Measurements from ENCODE around the gene TBC1D14.

The TBC1D14 gene

DNA sequence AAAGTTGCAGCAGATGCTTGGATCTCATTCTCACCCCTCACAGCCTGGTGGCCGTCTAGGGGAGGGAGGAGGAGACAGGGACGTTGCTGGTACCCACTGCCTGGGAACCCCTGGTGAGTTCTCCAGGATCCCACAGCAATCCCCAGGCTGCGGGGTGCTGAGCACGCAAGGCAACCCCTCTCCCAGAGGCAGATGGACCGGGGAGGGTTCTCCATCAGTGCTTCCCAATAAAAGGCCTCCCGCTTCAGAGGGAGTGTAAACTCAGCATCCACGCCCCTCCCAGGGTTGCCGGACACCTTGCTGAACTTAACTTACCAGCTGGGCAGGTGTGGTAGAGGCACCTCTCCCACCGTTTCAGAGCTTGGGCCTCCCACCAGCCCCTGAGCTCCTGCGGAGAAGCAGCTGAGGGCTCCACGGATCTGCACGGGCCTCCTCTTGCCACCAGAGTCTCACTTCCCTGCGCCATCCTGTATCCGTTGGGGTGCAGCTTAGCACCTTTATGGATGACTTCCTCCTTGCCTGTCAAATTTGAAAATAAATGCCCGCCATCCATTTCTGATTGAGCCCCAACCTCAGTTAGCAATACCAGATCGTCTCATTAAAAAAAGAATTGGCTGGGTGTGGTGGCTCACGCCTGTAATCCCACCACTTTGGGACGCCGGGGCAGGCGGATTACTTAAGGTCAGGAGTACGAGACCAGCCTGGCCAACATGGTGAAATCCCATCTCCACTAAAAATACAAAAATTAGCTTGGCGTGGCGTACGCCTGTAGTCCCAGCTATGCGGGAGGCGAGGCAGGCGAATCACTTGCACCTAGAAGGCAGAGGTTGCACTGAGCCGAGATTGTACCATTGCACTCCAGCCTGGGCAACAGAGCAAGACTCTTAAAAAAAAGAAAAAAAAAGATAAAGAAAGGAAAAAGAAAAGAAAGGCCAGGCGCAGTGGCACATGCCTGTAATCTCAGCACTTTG, 14.8 kb upstream of the TBC1D14 start:
- Histone ChIP-seq H4K20me1 (ENCODE audit: insufficient read depth, low read length) (no peaks in the 10 kb centered on the region), H3K79me2 (ENCODE audit: low read length) (no peaks in the 10 kb centered on the region), H3K4me3 (ENCODE audit: low read length) (no peak overlapping the region), H3K27ac (ENCODE audit: low read length) (no peak overlapping the region), H3K36me3 (replicated peaks; ENCODE audit: low read depth, low read length) (peaks cover 3% of the 10 kb centered on the region), H2AFZ (ENCODE audit: low read depth, low read length) (no peak overlapping the region), H3K4me2 (ENCODE audit: low read length) (no peak overlapping the region), H3K9ac (ENCODE audit: low read length) (no peak overlapping the region), H3K27me3 (ENCODE audit: low read depth, low read length) (no peaks in the 10 kb centered on the region), H3K4me1 (ENCODE audit: low read length) (no peaks in the 10 kb centered on the region), H3K9me3 (ENCODE audit: insufficient read depth, low read length) (0 out of 2 replicates have a peak, but pooled peaks cover 8% of the 10 kb centered on the region)
- no peak for TF ChIP-seq EZH2phosphoT487 (IDR thresholded peaks at IDR 0.05; ENCODE audit: low read depth)
- TF ChIP-seq, protein P1, sequence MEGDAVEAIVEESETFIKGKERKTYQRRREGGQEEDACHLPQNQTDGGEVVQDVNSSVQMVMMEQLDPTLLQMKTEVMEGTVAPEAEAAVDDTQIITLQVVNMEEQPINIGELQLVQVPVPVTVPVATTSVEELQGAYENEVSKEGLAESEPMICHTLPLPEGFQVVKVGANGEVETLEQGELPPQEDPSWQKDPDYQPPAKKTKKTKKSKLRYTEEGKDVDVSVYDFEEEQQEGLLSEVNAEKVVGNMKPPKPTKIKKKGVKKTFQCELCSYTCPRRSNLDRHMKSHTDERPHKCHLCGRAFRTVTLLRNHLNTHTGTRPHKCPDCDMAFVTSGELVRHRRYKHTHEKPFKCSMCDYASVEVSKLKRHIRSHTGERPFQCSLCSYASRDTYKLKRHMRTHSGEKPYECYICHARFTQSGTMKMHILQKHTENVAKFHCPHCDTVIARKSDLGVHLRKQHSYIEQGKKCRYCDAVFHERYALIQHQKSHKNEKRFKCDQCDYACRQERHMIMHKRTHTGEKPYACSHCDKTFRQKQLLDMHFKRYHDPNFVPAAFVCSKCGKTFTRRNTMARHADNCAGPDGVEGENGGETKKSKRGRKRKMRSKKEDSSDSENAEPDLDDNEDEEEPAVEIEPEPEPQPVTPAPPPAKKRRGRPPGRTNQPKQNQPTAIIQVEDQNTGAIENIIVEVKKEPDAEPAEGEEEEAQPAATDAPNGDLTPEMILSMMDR (IDR thresholded peaks at IDR 0.05; ENCODE audit: low read depth, low read length): no peak

DNA sequence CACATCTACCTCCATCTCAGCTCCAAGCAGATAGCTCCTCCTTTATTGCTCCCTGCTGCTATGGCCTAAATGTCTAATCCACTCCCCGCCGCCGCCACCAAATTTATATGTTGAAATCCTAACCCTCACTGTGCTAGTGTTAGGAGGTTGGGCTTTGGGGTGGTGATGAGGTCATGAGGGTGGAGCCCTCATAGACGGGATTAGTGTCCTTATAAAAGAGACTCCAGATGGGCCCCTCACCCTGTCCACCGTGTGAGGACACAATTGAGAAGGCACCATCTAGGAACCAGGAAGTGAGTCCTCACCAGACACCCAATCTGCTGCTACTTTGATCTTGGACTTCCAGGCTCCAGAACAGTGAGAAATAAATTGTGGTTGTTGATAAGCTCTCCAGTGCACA, 13.6 kb upstream of the TBC1D14 start:
- H3K4me1 ChIP-seq (ENCODE audit: low read length): no peaks in the 10 kb centered on the region
- no peak overlapping the region for H2AFZ ChIP-seq (ENCODE audit: low read depth, low read length)
- no peaks in the 10 kb centered on the region for H3K27me3 ChIP-seq (ENCODE audit: low read depth, low read length)
- no peak overlapping the region for H3K4me2 ChIP-seq (ENCODE audit: low read length)
- no peak overlapping the region for H3K4me3 ChIP-seq (ENCODE audit: low read length)
- H3K27ac ChIP-seq (ENCODE audit: low read length): no peak overlapping the region
- H4K20me1 ChIP-seq (ENCODE audit: insufficient read depth, low read length): no peaks in the 10 kb centered on the region
- no peaks in the 10 kb centered on the region for H3K9me3 ChIP-seq (ENCODE audit: insufficient read depth, low read length)
- H3K79me2 ChIP-seq (ENCODE audit: low read length): no peaks in the 10 kb centered on the region
- H3K9ac ChIP-seq (ENCODE audit: low read length): no peak overlapping the region
- TF ChIP-seq EZH2phosphoT487 (IDR thresholded peaks at IDR 0.05; ENCODE audit: low read depth): no peak
- H3K36me3 ChIP-seq (replicated peaks; ENCODE audit: low read depth, low read length): no peaks in the 10 kb centered on the region

DNA sequence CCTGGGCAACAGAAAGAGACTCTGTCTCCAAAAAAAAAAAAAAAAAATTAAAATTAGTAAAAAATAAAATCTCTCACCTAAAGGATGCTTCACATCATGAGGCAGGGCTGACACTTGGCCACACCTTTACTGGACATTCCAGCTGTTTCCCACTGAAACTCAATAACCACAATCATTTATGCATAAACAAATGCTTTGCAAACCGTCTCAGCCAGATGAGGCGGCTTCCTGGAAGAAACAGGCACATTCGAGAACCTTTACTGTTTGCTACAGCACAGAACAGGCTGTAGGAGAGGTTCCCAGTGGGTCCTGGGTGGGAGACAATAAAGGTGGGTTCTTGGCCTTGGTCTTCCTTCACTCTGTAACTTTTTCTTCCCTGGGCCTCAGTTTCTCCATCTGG, 10.9 kb upstream of the TBC1D14 start:
- Histone ChIP-seq H3K4me3 (ENCODE audit: low read length) (no peak overlapping the region), H3K9me3 (ENCODE audit: insufficient read depth, low read length) (no peaks in the 10 kb centered on the region), H3K4me1 (ENCODE audit: low read length) (no peaks in the 10 kb centered on the region), H3K9ac (ENCODE audit: low read length) (no peak overlapping the region), H4K20me1 (ENCODE audit: insufficient read depth, low read length) (no peaks in the 10 kb centered on the region), H3K36me3 (replicated peaks; ENCODE audit: low read depth, low read length) (no peaks in the 10 kb centered on the region), H3K4me2 (ENCODE audit: low read length) (no peak overlapping the region), H3K27ac (ENCODE audit: low read length) (no peak overlapping the region), H2AFZ (ENCODE audit: low read depth, low read length) (no peak overlapping the region), H3K27me3 (ENCODE audit: low read depth, low read length) (no peaks in the 10 kb centered on the region), H3K79me2 (ENCODE audit: low read length) (no peaks in the 10 kb centered on the region)
- TF ChIP-seq, protein P1 (IDR thresholded peaks at IDR 0.05; ENCODE audit: low read depth, low read length): no peak
- no peak for TF ChIP-seq EZH2phosphoT487 (IDR thresholded peaks at IDR 0.05; ENCODE audit: low read depth)

DNA sequence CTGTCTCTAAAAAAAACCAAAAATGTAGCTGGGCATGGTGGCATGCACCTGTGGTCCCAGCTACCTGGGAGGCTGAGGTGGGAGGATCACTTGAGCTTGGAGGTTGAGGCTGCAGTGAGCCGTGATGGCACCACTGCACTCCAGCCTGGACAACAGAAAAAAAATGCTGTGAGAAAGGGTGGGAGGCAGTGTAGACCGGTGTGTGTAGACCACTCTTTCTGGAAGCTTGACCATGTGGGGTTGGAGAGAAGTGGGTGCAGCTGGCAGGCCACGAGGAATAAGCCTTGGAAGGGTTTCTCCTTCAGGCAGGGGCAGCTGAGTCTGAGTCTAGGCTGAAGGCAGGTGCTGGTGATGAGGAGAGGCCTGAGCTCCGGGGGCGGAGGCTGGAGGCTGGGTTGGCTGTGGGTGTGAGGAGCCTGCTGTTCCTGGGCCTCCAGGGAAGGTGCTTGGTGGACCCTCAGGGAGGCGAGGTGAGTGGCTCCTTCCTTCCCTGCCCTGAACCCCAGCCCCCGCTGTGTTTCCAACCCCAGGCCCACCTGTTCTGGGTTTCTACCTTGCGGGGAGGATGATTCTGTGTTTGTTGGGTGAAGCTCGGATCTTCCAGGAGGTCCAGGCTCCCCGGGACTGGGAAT, 9.3 kb upstream of the TBC1D14 start:
- TF ChIP-seq, protein P1 (IDR thresholded peaks at IDR 0.05; ENCODE audit: low read depth, low read length): no peak
- no peak for TF ChIP-seq EZH2phosphoT487 (IDR thresholded peaks at IDR 0.05; ENCODE audit: low read depth)
- H3K9ac ChIP-seq (ENCODE audit: low read length): no peak overlapping the region
- H3K36me3 ChIP-seq (replicated peaks; ENCODE audit: low read depth, low read length): no peaks in the 10 kb centered on the region
- no peaks in the 10 kb centered on the region for H3K4me1 ChIP-seq (ENCODE audit: low read length)
- no peaks in the 10 kb centered on the region for H3K79me2 ChIP-seq (ENCODE audit: low read length)
- no peaks in the 10 kb centered on the region for H4K20me1 ChIP-seq (ENCODE audit: insufficient read depth, low read length)
- H2AFZ ChIP-seq (ENCODE audit: low read depth, low read length): no peak overlapping the region
- H3K4me3 ChIP-seq (ENCODE audit: low read length): no peak overlapping the region
- no peak overlapping the region for H3K4me2 ChIP-seq (ENCODE audit: low read length)
- H3K9me3 ChIP-seq (ENCODE audit: insufficient read depth, low read length): no peaks in the 10 kb centered on the region
- H3K27ac ChIP-seq (ENCODE audit: low read length): no peak overlapping the region
- no peaks in the 10 kb centered on the region for H3K27me3 ChIP-seq (ENCODE audit: low read depth, low read length)
